GM04504 (cell line): Measurements from ENCODE around the gene MBD1.
A peak's percentile ranks its signal among the peaks of the same experiment; 100 is the strongest.
"Not testable (repeated sequence)": the region's sequence is repeated elsewhere in the genome, so short reads cannot be mapped to it uniquely, and the experiment has no call there.

Source experiments
- DNase-seq: peaks from one replicate; pipeline ENCODE4 v3.0.0-alpha.2; 2012; ENCODE audit warnings: low read depth

Gene MBD1

GRCh38 chr18:50289108-50289443 lies 7.8 kb upstream of the MBD1 start:
- no peak for DNase-seq

DNA sequence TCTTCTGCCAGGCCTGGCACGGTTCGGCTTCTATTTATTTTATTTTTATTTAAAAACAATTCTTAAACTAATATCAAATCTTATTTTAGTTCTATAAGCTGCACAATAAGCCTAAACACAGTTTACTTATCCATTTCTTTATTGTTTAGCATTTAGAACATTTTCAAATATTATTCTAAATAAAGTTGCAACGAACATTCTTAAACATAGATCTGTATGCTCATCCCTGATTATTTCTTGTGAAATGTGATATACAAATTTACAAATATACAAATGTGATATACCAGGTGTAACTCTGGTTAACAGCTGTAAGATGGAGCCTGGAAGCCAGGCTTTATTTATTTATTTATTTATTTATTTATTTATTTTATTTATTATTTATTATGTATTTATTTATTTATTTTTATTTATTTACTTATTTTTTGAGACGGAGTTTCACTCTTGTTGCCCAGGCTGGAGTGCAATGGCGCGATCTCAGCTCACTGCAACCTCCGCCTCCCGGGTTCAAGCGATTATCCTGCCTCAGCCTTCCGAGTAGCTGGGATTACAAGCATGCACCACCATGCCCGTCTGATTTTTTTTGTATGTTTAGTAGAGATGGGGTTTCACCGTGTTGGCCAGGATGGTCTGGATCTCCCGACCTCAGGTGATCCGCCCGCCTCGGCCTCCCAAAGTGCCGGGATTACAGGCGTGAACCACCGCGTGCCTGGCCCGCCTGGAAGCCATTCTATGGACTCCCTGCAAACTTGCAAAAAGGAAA lies 7.2 kb upstream of the MBD1 start:
- DNase-seq = not testable (repeated sequence)

- DNase-seq = peak; percentile 99
These were observed 6.4 kb upstream of the MBD1 start, which contains the start of gene CXXC1 for GRCh38 chr18:50287441-50288347. TSS of gene CXXC1 (minus strand) at chr18:50287692. CDS start at chr18:50287589, 103 bp downstream.

- no peak for DNase-seq
These were observed 5.7 kb upstream of the MBD1 start for GRCh38 chr18:50287028-50287440.

GRCh38 chr18:50286391-50287027 lies 5.2 kb upstream of the MBD1 start:
- no peak for DNase-seq

GRCh38 chr18:50285631-50286321 lies 4.5 kb upstream of the MBD1 start:
- no peak for DNase-seq

DNA sequence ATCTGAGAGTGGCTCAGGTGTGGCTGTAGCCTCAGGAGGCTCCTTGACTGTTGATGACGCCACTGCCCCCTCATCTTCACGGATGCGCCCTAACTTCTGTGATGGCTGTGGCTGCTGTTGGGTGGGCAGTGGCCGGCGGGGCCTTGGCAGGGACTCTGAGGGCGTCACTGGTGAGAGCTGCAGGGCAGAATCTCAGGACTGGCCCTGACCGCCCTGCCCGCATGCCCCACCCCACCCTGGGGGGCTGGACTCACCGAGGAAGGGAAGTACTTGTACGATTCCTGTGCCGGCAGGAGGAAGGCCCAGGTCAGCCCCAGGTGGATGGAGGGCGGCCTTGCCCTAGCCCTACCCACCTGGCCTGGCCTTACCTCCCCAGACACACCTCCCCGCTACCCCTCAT lies 3.7 kb upstream of the MBD1 start:
- no peak for DNase-seq

DNA sequence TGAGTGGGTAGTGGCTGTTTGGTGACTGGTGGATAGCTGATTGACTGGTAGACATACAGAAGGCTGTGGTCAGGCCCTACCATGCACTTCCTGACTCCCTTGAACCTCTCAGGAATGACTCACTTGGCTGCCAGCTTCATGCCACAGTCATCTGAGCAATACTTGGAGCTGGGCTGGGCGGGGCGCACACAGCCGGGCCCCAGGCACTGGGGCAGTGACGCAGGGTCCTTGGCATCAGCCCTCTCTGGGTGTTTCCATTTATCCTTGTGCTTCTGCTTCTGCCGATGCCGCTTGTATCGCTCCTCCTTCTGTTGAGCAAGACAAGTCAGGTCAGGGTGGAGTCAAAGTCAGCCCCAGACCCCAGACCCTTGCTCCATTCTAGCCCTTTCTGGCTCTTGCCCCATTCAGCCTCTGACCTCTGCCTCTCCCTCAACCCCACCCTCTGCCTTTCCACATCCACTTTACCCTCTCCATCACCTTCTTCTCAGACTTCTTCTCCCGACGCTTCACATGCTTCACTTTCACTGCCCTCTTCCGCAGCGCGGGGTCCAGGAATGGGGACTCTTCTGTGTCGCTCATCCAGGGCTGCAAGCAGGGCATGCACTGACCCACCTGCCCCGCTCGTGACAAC lies 3.0 kb upstream of the MBD1 start:
- DNase-seq = no peak

- no peak for DNase-seq
These were observed 2.3 kb upstream of the MBD1 start for GRCh38 chr18:50283469-50284209.

DNA sequence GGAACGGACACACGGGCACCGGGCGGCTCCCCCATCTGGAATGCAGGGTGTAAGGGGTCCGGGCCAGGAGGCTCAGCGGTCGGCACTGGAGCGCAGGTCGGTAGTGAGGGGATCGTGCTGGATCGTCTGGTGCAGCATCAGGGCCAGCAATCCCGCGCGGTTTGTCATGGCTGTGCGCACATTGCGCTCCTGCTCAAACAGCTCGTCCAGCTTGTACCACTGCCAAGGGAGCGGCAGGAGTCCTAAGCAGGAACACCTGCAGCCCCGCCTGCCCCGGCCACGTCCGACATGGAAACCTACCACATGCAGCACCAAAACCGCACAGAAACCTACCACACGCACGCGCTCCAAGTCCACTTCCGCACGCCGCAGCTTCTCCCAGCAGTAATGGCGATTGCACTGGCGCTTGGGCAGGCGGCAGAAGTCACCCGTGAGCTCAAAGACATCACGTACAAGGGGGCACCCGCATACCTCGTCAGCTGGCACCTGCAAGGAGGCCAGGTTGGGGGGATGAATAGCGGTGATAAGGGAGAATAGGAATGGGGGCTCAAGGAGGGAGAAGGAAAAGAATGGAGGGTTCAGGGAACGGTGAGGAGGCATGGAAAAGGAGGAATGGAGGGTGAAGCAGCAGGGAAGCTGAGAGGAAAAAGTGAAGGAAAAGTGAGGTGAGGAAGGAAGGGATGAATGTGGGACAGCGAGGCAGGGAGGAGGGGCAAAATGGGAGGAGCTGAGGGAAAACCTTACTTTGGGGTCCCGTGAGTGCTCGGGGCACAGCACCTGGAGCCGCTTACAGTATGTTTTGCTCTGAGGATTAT lies 1.4 kb upstream of the MBD1 start:
- DNase-seq = no peak

DNA sequence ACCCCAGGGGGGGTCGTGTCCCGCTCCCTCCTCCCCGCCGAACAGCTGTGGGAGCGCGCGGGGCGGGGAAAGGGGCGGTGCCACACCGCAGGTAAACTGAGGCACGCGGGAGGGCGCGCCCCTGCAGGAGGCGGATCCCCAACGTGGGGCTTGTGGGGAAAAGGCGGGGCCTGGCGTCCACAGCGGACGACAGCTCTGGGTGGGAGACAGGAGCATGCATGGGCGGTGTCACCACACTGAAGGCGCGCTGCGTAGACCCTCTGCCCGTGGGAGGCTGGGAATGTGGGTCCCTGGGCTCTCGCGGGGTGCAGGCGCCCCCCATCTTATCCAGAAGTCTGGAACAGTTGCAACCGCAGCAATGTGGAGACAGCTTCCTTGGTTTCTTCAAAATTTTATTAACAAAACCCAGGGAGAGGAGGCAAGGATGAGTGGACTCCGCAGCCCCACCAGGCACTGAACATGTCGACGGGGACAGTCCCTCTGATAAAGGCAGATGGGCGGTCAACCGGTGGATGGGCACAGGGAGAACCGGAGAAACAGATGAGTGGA lies 723 bp upstream of the MBD1 start:
- DNase-seq = no peak

DNA sequence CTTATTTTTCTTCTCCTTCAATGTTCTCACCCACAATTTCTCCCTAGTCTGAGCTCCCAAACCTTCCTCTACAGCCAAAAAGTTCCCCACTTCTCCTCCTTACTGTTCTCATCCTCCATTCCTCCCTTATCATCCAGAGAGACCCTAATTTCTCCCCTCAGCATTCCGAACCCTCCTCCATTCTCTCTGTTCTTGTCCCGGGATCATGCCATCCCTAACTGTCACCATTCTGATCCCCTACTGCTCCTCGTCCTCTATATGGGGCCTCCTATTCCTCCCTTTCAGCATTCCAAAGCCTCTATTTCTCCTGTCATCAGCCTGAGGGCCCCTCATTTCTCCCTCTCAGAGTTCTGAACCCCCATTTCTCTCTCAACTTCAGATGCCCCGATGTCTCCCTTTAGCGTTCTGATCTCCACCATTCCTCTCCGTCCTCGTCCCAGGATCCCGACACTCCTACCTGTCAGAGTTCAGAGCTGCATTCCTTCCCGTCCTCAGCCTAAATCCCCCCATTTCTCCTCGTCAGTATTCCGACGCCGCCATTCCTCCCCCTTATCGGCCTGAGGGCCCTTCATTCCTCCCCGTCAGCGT lies 522 bp downstream of the MBD1 start:
- no peak for DNase-seq

GRCh38 chr18:50279752-50280151 lies 1.6 kb downstream of the MBD1 start:
- DNase-seq = no peak

GRCh38 chr18:50277942-50278341 lies 3.4 kb downstream of the MBD1 start:
- DNase-seq = no peak

DNA sequence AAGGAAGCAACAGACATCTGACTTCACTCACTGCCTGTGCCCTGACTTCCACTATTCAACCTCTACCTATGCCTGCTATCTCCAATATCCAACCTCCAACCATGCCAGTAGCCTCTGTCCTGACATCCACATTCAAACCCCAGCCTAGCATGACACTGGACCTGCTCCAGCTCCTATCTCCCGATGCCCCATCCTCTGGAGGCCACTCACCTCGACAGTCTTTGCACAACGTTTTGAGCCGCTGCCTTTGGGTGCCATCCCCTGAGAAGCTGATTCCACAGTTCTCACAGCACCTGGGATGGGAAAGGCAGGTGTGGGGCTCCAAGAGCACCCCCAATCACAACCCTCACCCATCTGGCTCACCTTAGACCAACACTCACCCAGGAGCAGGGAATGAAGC lies 4.9 kb downstream of the MBD1 start:
- DNase-seq = no peak

GRCh38 chr18:50275503-50276036 lies 5.8 kb downstream of the MBD1 start:
- no peak for DNase-seq

DNA sequence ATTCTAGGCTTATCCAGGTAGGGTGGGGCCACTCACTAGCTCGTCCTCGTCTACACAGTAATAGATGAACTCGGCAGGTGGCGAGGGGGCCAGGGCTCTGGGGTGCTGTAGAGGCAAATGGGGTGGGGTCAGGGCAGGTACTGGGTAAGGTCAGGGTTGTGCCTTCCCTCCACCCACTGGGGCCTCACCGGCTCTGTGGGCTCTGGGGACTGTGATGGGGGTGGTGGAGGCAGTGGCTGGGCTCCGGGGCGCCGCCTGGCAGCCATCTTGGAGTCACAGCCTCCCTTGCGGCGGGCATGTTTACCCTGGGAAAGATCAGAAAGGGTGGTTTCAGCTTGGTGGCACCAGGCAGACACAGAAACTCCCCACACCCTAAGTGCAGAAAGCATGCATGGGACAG lies 6.4 kb downstream of the MBD1 start:
- no peak for DNase-seq

GRCh38 chr18:50274044-50274442 lies 7.3 kb downstream of the MBD1 start:
- DNase-seq = no peak
